HG03159 (cell line): ENCODE results near the gene BAG3.
"Not testable (repeated sequence)": the region's sequence is repeated elsewhere in the genome, so short reads cannot be mapped to it uniquely, and the experiment has no call there.

Source experiments
- ATAC-seq: cut with Tn5 transposase; IDR thresholded peaks from one replicate; pipeline ENCODE4 v1.9.1; 2021; ENCODE audit warnings: mild to moderate bottlenecking, moderate library complexity; ENCODE audit not compliant: unreplicated experiment

The BAG3 gene

DNA sequence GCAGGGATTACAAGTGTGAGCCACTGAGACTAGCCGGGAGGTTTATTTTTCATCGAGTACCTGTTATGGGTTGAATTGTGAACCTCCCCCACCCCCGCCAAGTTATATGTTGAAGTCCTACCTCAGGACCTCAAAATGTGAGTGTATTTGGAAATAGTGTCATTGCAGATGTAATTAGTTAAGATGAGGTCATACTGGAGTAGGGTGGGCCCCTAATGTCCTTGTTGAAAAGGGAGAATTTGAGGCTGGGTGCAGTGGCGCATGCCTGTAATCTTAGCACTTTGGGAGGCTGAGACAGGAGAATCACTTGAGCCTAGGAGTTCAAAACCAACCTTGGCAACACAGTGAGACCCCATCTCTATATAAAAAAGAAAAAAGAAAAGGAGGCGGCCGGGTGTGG, 10.8 kb upstream of the BAG3 start:
- ATAC-seq: no peak

DNA sequence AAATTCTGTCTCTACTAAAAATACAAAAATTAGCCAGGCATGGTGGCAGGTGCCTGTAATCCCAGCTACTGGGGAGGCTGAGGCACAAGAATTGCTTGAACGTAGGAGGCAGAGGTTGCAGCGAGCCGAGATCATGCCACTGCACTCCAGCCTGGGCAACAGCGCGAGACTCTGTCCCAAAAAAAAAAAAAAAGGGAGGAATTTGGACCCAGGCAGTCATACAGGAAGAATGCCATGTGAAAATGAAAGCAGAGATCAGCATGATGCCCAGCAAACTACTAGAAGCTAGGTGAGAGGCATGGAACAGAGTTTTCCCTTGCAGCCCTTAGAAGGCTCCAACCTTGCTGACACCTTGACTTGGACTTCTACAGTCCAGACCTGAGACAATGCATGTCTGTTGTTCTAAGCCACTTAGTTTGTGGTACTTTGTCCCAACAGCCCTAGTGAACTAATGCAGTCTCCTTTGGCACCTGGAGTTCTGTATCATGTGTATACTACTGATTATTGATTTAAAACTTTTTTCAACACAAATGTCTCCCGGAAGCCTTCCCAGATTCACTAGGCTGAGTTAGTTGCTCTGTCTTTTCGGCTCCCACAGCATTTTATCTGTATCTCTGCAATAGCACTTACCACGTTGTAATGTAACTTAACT, 10.2 kb upstream of the BAG3 start:
- no peak for ATAC-seq

GRCh38 chr10:119642556-119643111, 8.5 kb upstream of the BAG3 start:
- ATAC-seq: no peak

DNA sequence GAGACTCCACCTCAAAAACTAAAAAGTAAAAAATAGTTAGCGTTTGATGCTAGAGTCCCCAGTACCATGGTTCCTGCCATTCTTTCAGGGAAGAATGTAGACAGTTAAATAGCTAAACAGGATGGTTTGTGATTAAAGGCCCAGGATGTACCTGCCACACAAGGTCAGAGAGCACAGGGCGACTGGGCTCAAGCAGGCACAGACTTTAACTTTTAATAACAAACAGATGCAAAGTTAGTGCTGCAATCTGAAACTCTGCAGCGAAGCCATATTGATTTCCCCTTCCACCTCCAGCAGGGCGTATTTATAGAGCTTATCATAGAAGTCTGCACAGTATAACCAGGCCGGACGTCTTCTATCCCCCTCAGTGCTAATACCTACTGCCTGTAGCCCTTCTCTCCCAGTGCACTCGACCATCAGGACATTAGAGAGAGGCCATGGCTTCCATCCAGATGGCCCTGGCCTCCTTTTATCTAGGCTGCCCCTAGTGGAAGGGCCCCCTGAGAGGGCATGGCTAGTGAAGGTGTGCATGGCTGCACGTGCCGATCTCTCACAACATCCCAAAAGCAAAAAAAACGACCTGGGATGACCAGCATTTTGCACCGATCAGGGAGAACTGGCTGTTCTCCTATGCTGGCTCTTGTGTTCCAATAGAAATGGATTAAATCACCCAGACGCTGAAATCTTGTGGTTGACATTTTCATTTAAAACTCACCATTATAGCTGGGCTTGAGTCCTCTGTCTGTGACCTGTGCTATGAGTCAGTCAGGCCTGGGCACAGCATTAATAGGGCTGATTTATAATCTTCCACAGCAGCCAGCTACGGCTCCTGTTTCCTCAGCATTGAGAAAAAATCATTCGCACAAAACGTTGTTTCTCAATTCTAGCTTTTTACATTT, 7.6 kb upstream of the BAG3 start:
- ATAC-seq: no peak

- no peak for ATAC-seq
These were observed 6.9 kb upstream of the BAG3 start for GRCh38 chr10:119644205-119644814.

DNA sequence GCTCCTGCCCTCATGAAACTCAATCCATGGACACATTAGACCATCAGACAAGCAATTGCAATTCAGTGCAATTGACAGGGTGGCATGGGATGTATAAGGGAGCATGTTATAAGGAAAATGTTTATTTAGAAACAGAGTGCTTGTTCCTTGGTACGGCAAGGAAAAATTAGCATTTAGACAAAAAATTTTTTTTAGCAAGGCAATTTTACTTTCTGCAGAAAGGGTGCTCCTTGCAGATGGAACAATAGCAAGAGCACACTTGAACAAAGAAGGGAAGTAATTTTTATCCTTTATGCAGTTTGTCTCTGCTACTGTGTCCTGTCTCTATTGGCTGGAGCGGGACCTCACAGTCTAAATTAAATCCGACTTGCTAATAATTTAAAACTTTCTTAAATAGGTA, 6.2 kb upstream of the BAG3 start:
- no peak for ATAC-seq

- ATAC-seq: no peak
These were observed 1.1 kb upstream of the BAG3 start for GRCh38 chr10:119650062-119650461.

DNA sequence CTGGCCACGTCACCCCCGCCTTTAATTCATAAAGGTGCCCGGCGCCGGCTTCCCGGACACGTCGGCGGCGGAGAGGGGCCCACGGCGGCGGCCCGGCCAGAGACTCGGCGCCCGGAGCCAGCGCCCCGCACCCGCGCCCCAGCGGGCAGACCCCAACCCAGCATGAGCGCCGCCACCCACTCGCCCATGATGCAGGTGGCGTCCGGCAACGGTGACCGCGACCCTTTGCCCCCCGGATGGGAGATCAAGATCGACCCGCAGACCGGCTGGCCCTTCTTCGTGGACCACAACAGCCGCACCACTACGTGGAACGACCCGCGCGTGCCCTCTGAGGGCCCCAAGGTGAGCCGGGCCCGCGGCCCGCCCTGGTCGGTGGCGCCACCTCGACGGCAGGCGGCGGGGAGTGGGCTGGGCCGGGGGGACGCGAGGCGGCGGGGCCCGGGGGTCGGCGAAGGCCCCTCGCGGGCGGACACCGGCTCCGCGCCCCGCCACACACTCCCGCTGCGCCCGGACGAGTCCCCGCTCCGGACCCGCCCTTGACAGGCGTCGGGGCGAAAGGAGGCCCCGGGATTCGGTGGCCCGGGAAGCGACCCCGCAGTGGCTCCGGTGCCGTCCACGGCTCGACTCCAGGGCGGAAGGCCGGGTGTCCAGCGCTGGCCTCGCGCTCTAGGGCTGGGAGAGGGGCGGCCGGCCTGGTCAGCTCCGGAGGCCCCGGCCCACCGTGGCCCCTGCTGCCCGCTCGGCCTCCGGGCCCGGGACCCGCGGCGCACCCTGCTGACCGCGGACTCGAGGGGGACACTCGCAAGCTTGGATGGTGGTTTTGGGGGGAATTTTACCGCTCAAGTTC, 557 bp downstream of the BAG3 start:
- ATAC-seq: peak; percentile 26

GRCh38 chr10:119652361-119652730, 1.2 kb downstream of the BAG3 start:
- no peak for ATAC-seq

DNA sequence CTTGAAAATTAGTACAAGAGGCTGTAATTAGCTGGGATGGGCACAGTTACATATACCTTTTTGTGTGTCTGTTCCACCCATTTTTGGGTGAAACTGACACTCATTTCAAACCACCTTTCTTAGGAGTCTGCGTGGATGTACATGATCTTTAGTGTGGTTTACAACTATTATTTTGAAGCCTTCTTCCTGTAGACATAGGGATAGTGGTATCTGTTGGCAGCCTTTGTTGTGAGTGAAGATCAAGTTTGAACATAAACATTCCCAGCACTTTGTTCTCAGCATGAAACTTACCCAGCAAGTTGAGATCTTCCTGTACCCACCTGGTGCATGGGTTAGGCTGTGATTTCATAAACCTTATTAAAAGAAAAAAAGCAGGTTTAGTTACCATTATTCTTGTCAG, 2.0 kb downstream of the BAG3 start:
- no peak for ATAC-seq

- no peak for ATAC-seq
These were observed 2.7 kb downstream of the BAG3 start for GRCh38 chr10:119653916-119654315.

- ATAC-seq: no peak
These were observed 3.4 kb downstream of the BAG3 start for GRCh38 chr10:119654540-119654939.

DNA sequence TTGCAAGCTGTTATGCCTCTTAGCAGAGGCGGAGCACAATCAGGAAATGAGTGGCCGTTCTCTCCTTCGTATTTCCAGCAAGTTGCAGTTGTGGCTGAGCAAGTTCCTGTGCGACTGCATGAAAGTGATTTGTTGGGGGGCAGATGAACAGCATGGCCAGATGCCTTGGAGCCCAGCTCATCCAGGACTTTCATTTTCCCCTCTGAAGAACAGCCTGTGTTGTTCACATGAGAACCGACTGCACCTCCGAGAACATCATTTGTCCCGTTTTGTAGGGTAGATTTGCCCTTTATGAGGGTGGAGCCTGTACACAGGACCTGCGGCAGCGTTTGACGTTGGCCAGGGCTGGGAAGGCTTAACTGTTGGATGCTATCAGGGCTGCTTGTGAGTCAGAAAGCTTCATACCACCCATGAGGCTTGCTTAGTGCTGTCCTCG, 4.4 kb downstream of the BAG3 start:
- no peak for ATAC-seq

GRCh38 chr10:119656760-119657159, 5.6 kb downstream of the BAG3 start:
- ATAC-seq: no peak

DNA sequence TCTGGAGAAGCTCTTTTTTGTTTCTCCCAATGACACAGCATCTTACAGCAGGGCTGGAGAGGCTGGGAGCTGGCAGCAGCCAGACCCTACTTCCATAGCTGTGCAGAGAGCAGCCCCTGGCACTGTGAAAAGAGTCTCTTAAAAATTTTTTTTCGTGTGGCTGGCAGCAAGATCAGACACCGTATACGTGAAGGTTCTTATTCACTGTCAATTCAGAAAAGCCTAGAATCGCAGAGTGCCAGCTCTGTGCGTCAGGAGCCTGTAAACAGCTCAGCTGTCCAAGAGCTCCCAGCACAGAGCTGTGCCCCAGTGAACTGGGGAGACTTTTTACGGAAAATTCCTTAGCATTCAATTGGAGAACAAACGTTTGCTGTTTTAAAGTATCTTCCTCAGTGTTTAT, 6.5 kb downstream of the BAG3 start:
- no peak for ATAC-seq

DNA sequence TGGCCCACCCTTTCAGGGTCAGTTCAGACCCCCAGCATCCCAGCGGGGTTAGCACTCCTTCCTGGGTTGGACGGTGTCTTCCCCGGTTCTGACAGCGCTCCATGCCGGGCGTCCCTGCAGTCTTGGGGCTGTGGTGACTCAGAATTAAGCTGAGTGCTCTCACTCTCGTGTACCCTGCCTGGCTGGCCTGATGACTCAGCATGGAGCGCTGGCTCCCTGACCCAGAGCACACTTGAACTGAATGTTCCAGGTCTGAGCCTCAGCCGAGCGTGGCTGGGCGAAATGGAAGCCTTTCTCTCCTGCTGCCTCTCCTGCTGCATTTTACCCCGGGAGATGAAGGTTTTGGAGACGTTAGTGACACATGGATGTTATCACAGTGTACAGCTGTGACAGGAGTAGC, 7.1 kb downstream of the BAG3 start:
- ATAC-seq: no peak

- ATAC-seq: no peak
These were observed 8.8 kb downstream of the BAG3 start for GRCh38 chr10:119659951-119660350.

GRCh38 chr10:119662076-119662605, 11.0 kb downstream of the BAG3 start:
- ATAC-seq: not testable (repeated sequence)

DNA sequence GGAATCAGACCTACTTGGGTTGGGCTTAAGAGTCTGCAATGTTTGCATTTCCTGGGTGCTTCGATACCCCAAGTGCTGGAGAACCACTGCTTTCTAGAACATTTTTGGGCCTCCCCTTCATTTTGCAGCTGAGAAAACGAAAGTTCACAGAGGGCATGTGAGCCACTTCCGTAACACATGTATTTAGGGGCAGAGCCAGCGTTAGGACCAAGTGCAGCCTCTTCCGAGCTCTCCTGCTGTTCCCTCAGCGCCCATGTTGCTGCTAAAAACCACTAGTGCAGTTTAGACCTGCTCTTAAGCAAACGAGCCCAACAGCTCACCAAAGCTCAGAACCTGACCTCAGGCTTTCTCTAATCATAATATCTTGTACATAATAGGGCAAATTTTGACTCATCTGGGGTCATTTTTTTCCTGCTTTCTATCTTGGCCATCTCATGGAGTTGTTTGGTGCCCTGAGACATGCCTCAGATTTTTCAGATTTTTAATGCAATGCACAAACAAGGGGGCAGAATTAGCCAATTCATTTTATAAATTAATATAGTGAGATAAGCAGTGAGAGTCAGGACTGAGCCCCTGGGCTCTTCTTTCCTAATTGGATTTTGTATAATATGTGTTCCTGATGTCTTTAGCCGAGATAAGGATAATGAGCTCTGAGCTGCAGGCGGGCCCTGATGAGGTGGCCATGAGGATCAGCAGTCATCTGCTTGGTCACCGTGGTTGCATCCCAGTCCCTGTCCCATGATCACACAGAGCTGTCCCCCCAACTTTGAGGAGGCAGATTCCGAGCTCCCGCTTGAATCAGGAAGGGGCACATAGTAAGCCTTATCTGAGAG, 12.9 kb downstream of the BAG3 start:
- no peak for ATAC-seq
